ENCODE results near the gene HHAT.
A peak's percentile ranks its signal among the peaks of the same experiment; 100 is the strongest.

Gene HHAT

DNA sequence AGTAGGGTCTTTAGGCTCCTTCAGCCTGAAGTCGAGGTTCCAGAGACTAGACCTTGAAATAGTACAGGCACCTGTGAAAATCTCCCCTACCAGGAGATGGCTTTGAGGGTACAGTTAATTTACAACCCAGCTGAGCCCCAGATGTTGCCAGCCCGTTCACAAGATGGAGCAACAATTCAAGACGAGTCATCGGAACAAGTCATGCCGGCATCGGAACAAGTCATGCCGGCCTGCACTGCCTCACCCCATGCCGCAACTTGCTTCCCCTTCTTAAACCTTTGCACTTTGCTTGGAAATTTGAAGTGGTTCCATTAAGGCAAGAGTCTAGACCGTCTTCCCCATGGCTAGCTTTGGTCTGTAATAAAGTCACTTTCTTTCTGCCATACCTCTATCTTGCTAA is 16.0 kb downstream of the HHAT start:
- Histone ChIP-seq H3K27ac (ENCODE audit: low read length, poor library complexity, severe bottlenecking) (no peak overlapping the region), H3K79me1 (replicated peaks; ENCODE audit: low read length, poor library complexity, severe bottlenecking) (peaks cover 11% of the 10 kb centered on the region), H3K4ac (ENCODE audit: low read depth in 1 of 2, low read length in 2 of 2) (no peak overlapping the region), H3K23ac (ENCODE audit: low read length in 2 of 2) (no peak overlapping the region), H3K27me3 (ENCODE audit: control insufficient read depth in 1 of 2, insufficient read depth in 1 of 2, low read length in 2 of 2) (no peaks in the 10 kb centered on the region), H4K8ac (ENCODE audit: low read length) (no peak overlapping the region), H2AK5ac (ENCODE audit: low read length, severe bottlenecking) (no peak overlapping the region), H3K4me1 (ENCODE audit: control insufficient read depth, insufficient read depth, low read depth, low read length) (peaks cover 6% of the 10 kb centered on the region), H2BK5ac (ENCODE audit: low read depth, low read length, poor library complexity, severe bottlenecking) (no peak overlapping the region), H3K14ac (ENCODE audit: low read length in 2 of 2) (no peak overlapping the region), H2AFZ (ENCODE audit: low read depth, low read length) (no peak overlapping the region), H3K4me3 (ENCODE audit: insufficient read depth in 1 of 2, low read depth in 1 of 2, low read length in 2 of 2) (no peak overlapping the region), H4K91ac (ENCODE audit: low read length) (no peak overlapping the region), H2BK15ac (ENCODE audit: low read depth, poor library complexity, severe bottlenecking) (no peak overlapping the region), H3K9me3 (ENCODE audit: control insufficient read depth, low read length) (no peaks in the 10 kb centered on the region), H3K18ac (ENCODE audit: low read depth in 1 of 2, low read length in 2 of 2) (no peak overlapping the region), H3K9ac (ENCODE audit: low read length) (no peak overlapping the region), H2BK12ac (ENCODE audit: low read length in 2 of 2) (no peak overlapping the region), H2BK120ac (ENCODE audit: low read depth, low read length) (no peak overlapping the region), H3K4me2 (ENCODE audit: low read length, poor library complexity, severe bottlenecking) (no peak overlapping the region), H3K36me3 (ENCODE audit: control insufficient read depth in 1 of 2, insufficient read depth in 2 of 2, low read depth in 1 of 2, low read length in 2 of 2) (no peaks in the 10 kb centered on the region)
- 55% methylated on average over 7 of the region's 9 CpGs for WGBS
- DNase-seq, result peak; percentile 28

GRCh38 chr1:210347112-210347511 is 18.4 kb downstream of the HHAT start:
- Histone ChIP-seq H3K18ac (ENCODE audit: low read depth in 1 of 2, low read length in 2 of 2) (no peak overlapping the region), H2BK15ac (ENCODE audit: low read depth, poor library complexity, severe bottlenecking) (no peak overlapping the region), H4K8ac (ENCODE audit: low read length) (no peak overlapping the region), H3K4me1 (ENCODE audit: control insufficient read depth, insufficient read depth, low read depth, low read length) (peaks cover 6% of the 10 kb centered on the region), H3K23ac (ENCODE audit: low read length in 2 of 2) (no peak overlapping the region), H2BK5ac (ENCODE audit: low read depth, low read length, poor library complexity, severe bottlenecking) (no peak overlapping the region), H3K9me3 (ENCODE audit: control insufficient read depth, low read length) (no peaks in the 10 kb centered on the region), H3K27me3 (ENCODE audit: control insufficient read depth in 1 of 2, insufficient read depth in 1 of 2, low read length in 2 of 2) (no peaks in the 10 kb centered on the region), H2AK5ac (ENCODE audit: low read length, severe bottlenecking) (no peak overlapping the region), H2BK120ac (ENCODE audit: low read depth, low read length) (no peak overlapping the region), H3K36me3 (ENCODE audit: control insufficient read depth in 1 of 2, insufficient read depth in 2 of 2, low read depth in 1 of 2, low read length in 2 of 2) (no peaks in the 10 kb centered on the region), H2BK12ac (ENCODE audit: low read length in 2 of 2) (no peak overlapping the region), H3K27ac (ENCODE audit: low read length, poor library complexity, severe bottlenecking) (no peak overlapping the region), H3K79me1 (replicated peaks; ENCODE audit: low read length, poor library complexity, severe bottlenecking) (peaks cover 9% of the 10 kb centered on the region), H3K9ac (ENCODE audit: low read length) (peak overlapping the region; percentile 7), H3K14ac (ENCODE audit: low read length in 2 of 2) (no peak overlapping the region), H3K4me2 (ENCODE audit: low read length, poor library complexity, severe bottlenecking) (no peak overlapping the region), H3K4ac (ENCODE audit: low read depth in 1 of 2, low read length in 2 of 2) (no peak overlapping the region), H3K4me3 (ENCODE audit: insufficient read depth in 1 of 2, low read depth in 1 of 2, low read length in 2 of 2) (no peak overlapping the region), H2AFZ (ENCODE audit: low read depth, low read length) (no peak overlapping the region), H4K91ac (ENCODE audit: low read length) (no peak overlapping the region)
- no CpG with 5 or more reads among the region's 1 CpG for whole genome bisulfite sequencing
- DNase-seq, result peak; percentile 19

GRCh38 chr1:210351496-210351895 is 22.8 kb downstream of the HHAT start:
- no peak overlapping the region for H3K27ac ChIP-seq (ENCODE audit: low read length, poor library complexity, severe bottlenecking)
- H3K14ac ChIP-seq (ENCODE audit: low read length in 2 of 2), result no peak overlapping the region
- WGBS, result 59% methylated on average over 3 of the region's 3 CpGs

DNA sequence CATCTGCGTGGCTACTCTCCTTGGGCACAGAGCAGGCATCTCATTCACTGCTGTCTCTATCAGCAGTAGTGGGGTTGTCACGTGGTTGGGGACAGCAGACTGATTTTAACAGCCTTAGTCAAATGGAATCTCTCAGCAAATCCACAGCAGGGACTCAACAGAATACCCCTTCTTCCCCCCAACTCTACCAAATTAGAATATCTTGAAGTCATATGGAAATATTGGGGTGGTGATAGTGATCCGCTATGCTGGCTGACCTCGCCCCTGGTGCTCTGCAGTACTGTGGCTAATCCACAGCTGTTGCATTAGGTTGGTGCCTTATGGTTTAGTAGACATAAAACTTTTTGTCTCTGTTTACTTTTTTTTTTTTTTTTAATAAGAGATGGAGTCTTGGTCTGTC is 23.9 kb downstream of the HHAT start:
- no peak overlapping the region for H4K8ac ChIP-seq (ENCODE audit: low read length)

More at GRCh38 chr1:210351496-210351895, 22.8 kb downstream of the HHAT start:
- Histone ChIP-seq H2AK5ac (ENCODE audit: low read length, severe bottlenecking) (no peak overlapping the region), H3K23ac (ENCODE audit: low read length in 2 of 2) (no peak overlapping the region), H3K9ac (ENCODE audit: low read length) (no peak overlapping the region), H2BK5ac (ENCODE audit: low read depth, low read length, poor library complexity, severe bottlenecking) (no peak overlapping the region), H3K4me1 (ENCODE audit: control insufficient read depth, insufficient read depth, low read depth, low read length) (peaks cover 1% of the 10 kb centered on the region), H2BK12ac (ENCODE audit: low read length in 2 of 2) (no peak overlapping the region), H2BK120ac (ENCODE audit: low read depth, low read length) (no peak overlapping the region), H2AFZ (ENCODE audit: low read depth, low read length) (no peak overlapping the region), H4K8ac (ENCODE audit: low read length) (no peak overlapping the region), H2BK15ac (ENCODE audit: low read depth, poor library complexity, severe bottlenecking) (no peak overlapping the region), H3K4me3 (ENCODE audit: insufficient read depth in 1 of 2, low read depth in 1 of 2, low read length in 2 of 2) (no peak overlapping the region), H3K36me3 (ENCODE audit: control insufficient read depth in 1 of 2, insufficient read depth in 2 of 2, low read depth in 1 of 2, low read length in 2 of 2) (no peaks in the 10 kb centered on the region), H3K18ac (ENCODE audit: low read depth in 1 of 2, low read length in 2 of 2) (no peak overlapping the region), H3K4me2 (ENCODE audit: low read length, poor library complexity, severe bottlenecking) (no peak overlapping the region), H4K91ac (ENCODE audit: low read length) (no peak overlapping the region), H3K27me3 (ENCODE audit: control insufficient read depth in 1 of 2, insufficient read depth in 1 of 2, low read length in 2 of 2) (no peaks in the 10 kb centered on the region), H3K4ac (ENCODE audit: low read depth in 1 of 2, low read length in 2 of 2) (no peak overlapping the region), H3K9me3 (ENCODE audit: control insufficient read depth, low read length) (no peaks in the 10 kb centered on the region), H3K79me1 (replicated peaks; ENCODE audit: low read length, poor library complexity, severe bottlenecking) (no peaks in the 10 kb centered on the region)
- no peak for DNase-seq

More for the DNA sequence above, 23.9 kb downstream of the HHAT start:
- no peak overlapping the region for H3K18ac ChIP-seq (ENCODE audit: low read depth in 1 of 2, low read length in 2 of 2)
- no peak overlapping the region for H3K4ac ChIP-seq (ENCODE audit: low read depth in 1 of 2, low read length in 2 of 2)
- H2BK120ac ChIP-seq (ENCODE audit: low read depth, low read length), result no peak overlapping the region
- H2AFZ ChIP-seq (ENCODE audit: low read depth, low read length), result no peak overlapping the region
- DNase-seq, result no peak
- no peaks in the 10 kb centered on the region for H3K27me3 ChIP-seq (ENCODE audit: control insufficient read depth in 1 of 2, insufficient read depth in 1 of 2, low read length in 2 of 2)
- no peaks in the 10 kb centered on the region for H3K36me3 ChIP-seq (ENCODE audit: control insufficient read depth in 1 of 2, insufficient read depth in 2 of 2, low read depth in 1 of 2, low read length in 2 of 2)
- H3K4me2 ChIP-seq (ENCODE audit: low read length, poor library complexity, severe bottlenecking), result no peak overlapping the region
- H3K27ac ChIP-seq (ENCODE audit: low read length, poor library complexity, severe bottlenecking), result no peak overlapping the region
- H3K4me1 ChIP-seq (ENCODE audit: control insufficient read depth, insufficient read depth, low read depth, low read length), result no peaks in the 10 kb centered on the region
- H2BK5ac ChIP-seq (ENCODE audit: low read depth, low read length, poor library complexity, severe bottlenecking), result no peak overlapping the region
- no peak overlapping the region for H4K91ac ChIP-seq (ENCODE audit: low read length)
- no peaks in the 10 kb centered on the region for H3K79me1 ChIP-seq (replicated peaks; ENCODE audit: low read length, poor library complexity, severe bottlenecking)
- no peaks in the 10 kb centered on the region for H3K9me3 ChIP-seq (ENCODE audit: control insufficient read depth, low read length)
- H3K23ac ChIP-seq (ENCODE audit: low read length in 2 of 2), result no peak overlapping the region
- 100% methylated on average over 4 of the region's 4 CpGs for WGBS
- H2BK15ac ChIP-seq (ENCODE audit: low read depth, poor library complexity, severe bottlenecking), result no peak overlapping the region
- H2BK12ac ChIP-seq (ENCODE audit: low read length in 2 of 2), result no peak overlapping the region
- no peak overlapping the region for H3K9ac ChIP-seq (ENCODE audit: low read length)
- no peak overlapping the region for H3K4me3 ChIP-seq (ENCODE audit: insufficient read depth in 1 of 2, low read depth in 1 of 2, low read length in 2 of 2)
- H3K14ac ChIP-seq (ENCODE audit: low read length in 2 of 2), result no peak overlapping the region
- H2AK5ac ChIP-seq (ENCODE audit: low read length, severe bottlenecking), result no peak overlapping the region

All from mesenchymal stem cell (in vitro differentiated cells and primary cell).